Neural cell (in vitro differentiated cells): ENCODE results near the gene GAL. TPM values are rescaled to one million over a fixed set of nuclear protein-coding genes. Genes with fewer than 3 reads are reported as not detected.

Experiments used
- H2AFZ ChIP-seq: fragments of 200-600, 300-800 bp; sonication (generic), shearing (Covaris generic); 2 replicates; pipeline ENCODE4 v1.6.0; 2014; ENCODE audit warnings: low read depth, mild to moderate bottlenecking, antibody characterized with exemption, low read length, moderate library complexity
- H3F3A ChIP-seq: fragments of 200-600 bp; shearing (Covaris generic); 2 replicates; pipeline ENCODE4 v1.6.1; 2016; ENCODE audit warnings: mild to moderate bottlenecking, moderate library complexity, mixed read lengths, antibody characterized with exemption, low read length; ENCODE audit not compliant: insufficient read depth, poor library complexity, severe bottlenecking
- H3K27ac ChIP-seq: fragments of 200-600, 300-800 bp; sonication (generic), shearing (Covaris generic); 2 replicates; pipeline ENCODE4 v1.5.1; 2014; ENCODE audit warnings: mild to moderate bottlenecking, low read length, moderate library complexity
- H3K27me3 ChIP-seq: fragments of 300-800, 200-600 bp; sonication (generic), shearing (Covaris generic); 2 replicates; pipeline ENCODE4 v1.6.0; 2014; ENCODE audit warnings: mild to moderate bottlenecking, low read depth, low read length, moderate library complexity; ENCODE audit not compliant: insufficient read depth
- H3K36me3 ChIP-seq: fragments of 300-800, 200-600 bp; sonication (generic), shearing (Covaris generic); 2 replicates; pipeline ENCODE4 v1.5.1; 2014; ENCODE audit warnings: mild to moderate bottlenecking, antibody characterized with exemption, low read length, moderate library complexity; ENCODE audit not compliant: insufficient read depth
- H3K4me2 ChIP-seq: fragments of 300-800, 200-600 bp; sonication (generic), shearing (Covaris generic); 2 replicates; pipeline ENCODE4 v1.6.0; 2014; ENCODE audit warnings: mild to moderate bottlenecking, low read length
- H3K4me3 ChIP-seq: fragments of 300-800, 200-600 bp; sonication (generic), shearing (Covaris generic); 2 replicates; pipeline ENCODE4 v1.5.1; 2014; ENCODE audit warnings: mild to moderate bottlenecking, low read length, moderate library complexity
- H3K79me2 ChIP-seq: fragments of 200-600 bp; shearing (Covaris generic); replicated peaks from 2 replicates; pipeline ENCODE4 v1.6.0; 2014; ENCODE audit warnings: mild to moderate bottlenecking, low read length, moderate library complexity; ENCODE audit not compliant: insufficient read depth
- H3K9ac ChIP-seq: fragments of 300-800, 200-600 bp; sonication (generic), shearing (Covaris generic); 2 replicates; pipeline ENCODE4 v1.6.1; 2016; ENCODE audit warnings: mild to moderate bottlenecking, low read length, mixed read lengths
- H3K9me2 ChIP-seq: fragments of 200-600 bp; shearing (Covaris generic); 2 replicates; pipeline ENCODE4 v1.6.1; 2016; ENCODE audit warnings: mild to moderate bottlenecking, low read length, mixed read lengths; ENCODE audit not compliant: insufficient read depth
- H3K9me3 ChIP-seq: fragments of 200-600, 300-800 bp; sonication (generic), shearing (Covaris generic); 2 replicates; pipeline ENCODE4 v1.6.1; 2016; ENCODE audit warnings: mild to moderate bottlenecking, mixed run types, low read length, moderate library complexity, mixed read lengths
- H4K20me1 ChIP-seq: fragments of 200-600 bp; shearing (Covaris generic); 2 replicates; pipeline ENCODE4 v1.6.1; 2016; ENCODE audit warnings: mild to moderate bottlenecking, mixed run types; ENCODE audit not compliant: insufficient read depth
- CTCF ChIP-seq: fragments of 450-650 bp; IDR thresholded peaks from 2 replicates; pipeline ENCODE4 v1.5.1; 2014; ENCODE audit warnings: antibody characterized with exemption, mild to moderate bottlenecking, moderate library complexity; ENCODE audit not compliant: poor library complexity, severe bottlenecking
- EP300 ChIP-seq: fragments of 450-650 bp; conservative IDR thresholded peaks from 2 replicates; pipeline ENCODE4 v1.6.1; 2014; ENCODE audit warnings: antibody characterized with exemption, mild to moderate bottlenecking, moderate library complexity; ENCODE audit not compliant: poor library complexity, severe bottlenecking
- EZH2 ChIP-seq: fragments of 200-600, 300-800 bp; shearing (Covaris generic), sonication (generic); IDR thresholded peaks from 2 replicates; pipeline ENCODE4 v1.6.1; 2014; ENCODE audit warnings: antibody characterized with exemption, low read length, borderline replicate concordance, mild to moderate bottlenecking; ENCODE audit not compliant: insufficient read depth, poor library complexity, severe bottlenecking
- MXI1 ChIP-seq: fragments of 450-650 bp; conservative IDR thresholded peaks from 2 replicates; pipeline ENCODE4 v1.6.1; 2014; ENCODE audit warnings: antibody characterized with exemption, mild to moderate bottlenecking; ENCODE audit not compliant: poor library complexity, severe bottlenecking
- POLR2AphosphoS5 ChIP-seq: IDR thresholded peaks from 2 replicates; pipeline ENCODE4 v1.6.1; 2012
- RAD21 ChIP-seq: fragments of 450-650 bp; conservative IDR thresholded peaks from 2 replicates; pipeline ENCODE4 v1.6.1; 2014; ENCODE audit warnings: antibody characterized with exemption, mild to moderate bottlenecking, moderate library complexity
- REST ChIP-seq: IDR thresholded peaks from 2 replicates; pipeline ENCODE4 v1.6.1; 2012; ENCODE audit warnings: borderline replicate concordance
- SMC3 ChIP-seq: fragments of 450-650 bp; conservative IDR thresholded peaks from 2 replicates; pipeline ENCODE4 v1.6.1; 2014; ENCODE audit warnings: antibody characterized with exemption, mild to moderate bottlenecking, moderate library complexity; ENCODE audit not compliant: poor library complexity
- TAF1 ChIP-seq: IDR thresholded peaks from 2 replicates; pipeline ENCODE4 v1.6.1; 2012; ENCODE audit warnings: low read depth
- polyA plus RNA-seq: library from polyadenylated mRNA; depleted of rRNA; stranded (reverse); fragments of >200 nt; gene quantifications from 2 replicates; pipeline ENCODE4 v1.2.3, GENCODE V29; 2014

Gene GAL
- polyA plus RNA-seq, 1 donor from 2014 or later, result 2.1 TPM

- Histone ChIP-seq H3K9me2 (no peaks in the 10 kb centered on the region), H4K20me1 (no peaks in the 10 kb centered on the region), H3K27me3 (peaks cover 52% of the 10 kb centered on the region), H3K9me3 (no peaks in the 10 kb centered on the region), H3K79me2 (no peaks in the 10 kb centered on the region), H3K4me2 (no peak overlapping the region), H2AFZ (no peak overlapping the region), H3K9ac (no peak overlapping the region), H3F3A (no peaks in the 10 kb centered on the region), H3K36me3 (no peaks in the 10 kb centered on the region), H3K27ac (no peak overlapping the region), H3K4me3 (no peak overlapping the region)
- TF ChIP-seq CTCF (no peak), TAF1 (no peak), EZH2 (no peak), MXI1 (no peak), EP300 (no peak), REST (no peak), SMC3 (no peak), POLR2AphosphoS5 (no peak), RAD21 (no peak)
Measured at GRCh38 chr11:68687311-68687710, 3.0 kb downstream of the GAL start.

DNA sequence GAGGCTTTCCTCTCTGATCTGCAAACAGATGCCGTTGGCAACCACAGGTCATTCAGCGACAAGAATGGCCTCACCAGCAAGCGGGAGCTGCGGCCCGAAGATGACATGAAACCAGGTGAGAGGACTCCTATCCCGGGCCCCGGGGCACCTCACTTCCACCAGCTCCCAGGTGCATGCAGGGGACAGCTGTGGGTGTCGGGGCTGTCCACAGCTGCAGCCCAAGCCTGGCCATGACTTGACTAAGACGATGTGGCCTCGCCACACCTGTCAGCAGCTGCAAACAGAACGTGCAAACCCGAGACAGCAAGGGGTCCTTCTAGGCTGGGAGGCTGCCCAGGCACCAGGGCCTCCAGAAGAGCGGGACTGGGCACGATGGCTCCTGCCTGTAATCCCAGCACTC is 3.6 kb downstream of the GAL start:
- Histone ChIP-seq H3K27me3 (peaks cover 45% of the 10 kb centered on the region), H3K4me3 (no peak overlapping the region), H3K9ac (no peak overlapping the region), H3K9me2 (no peaks in the 10 kb centered on the region), H4K20me1 (no peaks in the 10 kb centered on the region), H3K4me2 (no peak overlapping the region), H3K36me3 (no peaks in the 10 kb centered on the region), H3K9me3 (no peaks in the 10 kb centered on the region), H3K27ac (no peak overlapping the region), H2AFZ (no peak overlapping the region), H3F3A (no peaks in the 10 kb centered on the region), H3K79me2 (no peaks in the 10 kb centered on the region)
- no peak for TF ChIP-seq MXI1
- no peak for TF ChIP-seq TAF1
- no peak for TF ChIP-seq RAD21
- TF ChIP-seq POLR2AphosphoS5, result no peak
- no peak for TF ChIP-seq SMC3
- no peak for TF ChIP-seq REST
- no peak for TF ChIP-seq EP300
- no peak for TF ChIP-seq CTCF
- TF ChIP-seq EZH2, result no peak
